PFSK-1 (cell line): Measurements from ENCODE around the gene VOPP1.

ENCODE experiments used
- POLR2AphosphoS5 ChIP-seq: IDR thresholded peaks from 2 replicates; pipeline ENCODE4 v1.6.1; 2012; ENCODE audit warnings: low read depth, mild to moderate bottlenecking, control low read depth, low read length, moderate library complexity
- TAF1 ChIP-seq: IDR thresholded peaks from 2 replicates; pipeline ENCODE4 v1.6.1; 2012; ENCODE audit warnings: low read length, control low read depth, borderline replicate concordance; ENCODE audit not compliant: insufficient read depth
- TF ChIP-seq, protein P1 (sequence below), 2 experiments: IDR thresholded peaks; 2 replicates each; pipeline versions ENCODE4 v1.6.1 to v1.8.0; 2011 to 2012; ENCODE audit warnings: low read depth in 2 of 2, low read length in 2 of 2, control low read depth in 1 of 2, inconsistent platforms in 1 of 2, mild to moderate bottlenecking in 1 of 2, moderate library complexity in 1 of 2; ENCODE audit not compliant: insufficient read depth in 1 of 2

DNA sequence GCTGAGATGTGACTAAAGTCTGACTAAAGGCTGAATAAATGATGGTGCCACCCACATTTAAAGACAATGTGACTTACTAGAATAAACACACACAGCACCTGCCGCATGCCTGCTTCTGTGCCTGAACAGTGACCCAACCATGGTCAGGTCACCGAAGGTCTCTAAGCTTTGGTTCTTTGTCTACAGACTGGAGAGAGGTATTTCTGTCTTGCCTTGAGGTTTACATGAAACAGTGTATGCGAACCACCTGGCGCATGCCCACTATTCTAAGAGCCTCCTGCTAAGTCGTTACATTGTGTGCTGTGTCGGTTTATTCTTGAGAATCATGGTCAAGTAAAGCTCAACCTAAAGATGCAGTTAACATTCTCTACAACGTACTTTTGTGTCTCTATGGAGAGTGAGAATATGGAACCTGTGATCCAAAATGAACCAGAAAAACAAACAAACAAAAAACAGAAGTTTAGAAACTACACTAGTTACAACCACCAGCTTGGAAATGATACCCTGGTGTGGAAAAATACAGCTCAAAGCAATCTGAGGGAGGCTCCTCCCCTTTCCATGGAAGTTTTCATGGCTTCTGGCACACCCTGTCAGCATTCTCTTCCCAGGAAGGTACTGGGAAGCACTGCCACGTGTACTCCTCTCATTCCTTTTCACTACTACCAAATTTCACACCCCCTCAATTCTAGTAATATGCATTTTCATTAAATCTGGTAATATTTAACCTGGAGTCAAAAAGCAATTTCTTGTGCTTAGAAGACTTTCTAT lies 40.0 kb downstream of the VOPP1 start:
- TF ChIP-seq POLR2AphosphoS5: no peak
- TF ChIP-seq, protein P1, sequence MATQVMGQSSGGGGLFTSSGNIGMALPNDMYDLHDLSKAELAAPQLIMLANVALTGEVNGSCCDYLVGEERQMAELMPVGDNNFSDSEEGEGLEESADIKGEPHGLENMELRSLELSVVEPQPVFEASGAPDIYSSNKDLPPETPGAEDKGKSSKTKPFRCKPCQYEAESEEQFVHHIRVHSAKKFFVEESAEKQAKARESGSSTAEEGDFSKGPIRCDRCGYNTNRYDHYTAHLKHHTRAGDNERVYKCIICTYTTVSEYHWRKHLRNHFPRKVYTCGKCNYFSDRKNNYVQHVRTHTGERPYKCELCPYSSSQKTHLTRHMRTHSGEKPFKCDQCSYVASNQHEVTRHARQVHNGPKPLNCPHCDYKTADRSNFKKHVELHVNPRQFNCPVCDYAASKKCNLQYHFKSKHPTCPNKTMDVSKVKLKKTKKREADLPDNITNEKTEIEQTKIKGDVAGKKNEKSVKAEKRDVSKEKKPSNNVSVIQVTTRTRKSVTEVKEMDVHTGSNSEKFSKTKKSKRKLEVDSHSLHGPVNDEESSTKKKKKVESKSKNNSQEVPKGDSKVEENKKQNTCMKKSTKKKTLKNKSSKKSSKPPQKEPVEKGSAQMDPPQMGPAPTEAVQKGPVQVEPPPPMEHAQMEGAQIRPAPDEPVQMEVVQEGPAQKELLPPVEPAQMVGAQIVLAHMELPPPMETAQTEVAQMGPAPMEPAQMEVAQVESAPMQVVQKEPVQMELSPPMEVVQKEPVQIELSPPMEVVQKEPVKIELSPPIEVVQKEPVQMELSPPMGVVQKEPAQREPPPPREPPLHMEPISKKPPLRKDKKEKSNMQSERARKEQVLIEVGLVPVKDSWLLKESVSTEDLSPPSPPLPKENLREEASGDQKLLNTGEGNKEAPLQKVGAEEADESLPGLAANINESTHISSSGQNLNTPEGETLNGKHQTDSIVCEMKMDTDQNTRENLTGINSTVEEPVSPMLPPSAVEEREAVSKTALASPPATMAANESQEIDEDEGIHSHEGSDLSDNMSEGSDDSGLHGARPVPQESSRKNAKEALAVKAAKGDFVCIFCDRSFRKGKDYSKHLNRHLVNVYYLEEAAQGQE (IDR thresholded peaks at IDR 0.05; ENCODE audit: insufficient read depth in 1 of 2, low read depth in 2 of 2, low read length in 2 of 2): no peak
- no peak for TF ChIP-seq TAF1
